IPS-NIHi7 (cell line): ENCODE data around the gene CDK11B.
"Not testable (repeated sequence)": the region's sequence is repeated elsewhere in the genome, so short reads cannot be mapped to it uniquely, and the experiment has no call there.

Experiments
- DNase-seq: peaks from one replicate; pipeline ENCODE4 v3.0.0; 2012; ENCODE audit warnings: mixed read lengths; ENCODE audit errors: extremely low spot score

Gene CDK11B

GRCh38 chr1:1683104-1683905 lies 24.5 kb upstream of the CDK11B start:
- peak; percentile 48 for DNase-seq

- no peak for DNase-seq
These were observed 22.1 kb upstream of the CDK11B start for GRCh38 chr1:1680912-1681273.

- DNase-seq: no peak
These were observed 21.5 kb upstream of the CDK11B start for GRCh38 chr1:1680031-1680911.

GRCh38 chr1:1678581-1679380 lies 20.0 kb upstream of the CDK11B start:
- DNase-seq: peak; percentile 51

GRCh38 chr1:1677718-1678580 lies 19.1 kb upstream of the CDK11B start:
- peak; percentile 8 for DNase-seq

- DNase-seq: not testable (repeated sequence)
These were observed 17.3 kb upstream of the CDK11B start for GRCh38 chr1:1676087-1676486.

GRCh38 chr1:1675218-1675617 lies 16.4 kb upstream of the CDK11B start:
- not testable (repeated sequence) for DNase-seq

- DNase-seq: not testable (repeated sequence)
These were observed 16.0 kb upstream of the CDK11B start for GRCh38 chr1:1674806-1675205.

- no peak for DNase-seq
These were observed 13.6 kb upstream of the CDK11B start for GRCh38 chr1:1672181-1672965.

- no peak for DNase-seq
These were observed 12.7 kb upstream of the CDK11B start for GRCh38 chr1:1671365-1672119.

- no peak for DNase-seq
These were observed 12.1 kb upstream of the CDK11B start for GRCh38 chr1:1670866-1671265.

- no peak for DNase-seq
These were observed 10.9 kb upstream of the CDK11B start for GRCh38 chr1:1669468-1670440.

GRCh38 chr1:1666526-1666925 lies 7.7 kb upstream of the CDK11B start:
- no peak for DNase-seq

GRCh38 chr1:1665815-1666251 lies 7.0 kb upstream of the CDK11B start:
- DNase-seq: peak; percentile 62

- DNase-seq: no peak
These were observed 6.4 kb upstream of the CDK11B start for GRCh38 chr1:1664941-1665814.

- DNase-seq: not testable (repeated sequence)
These were observed 5.5 kb upstream of the CDK11B start for GRCh38 chr1:1664318-1664717.
